Naive thymus-derived CD4-positive, alpha-beta T cell (primary cell): ENCODE data around the gene UFSP1. TPM values are rescaled to one million over a fixed set of nuclear protein-coding genes. Genes with fewer than 3 reads are reported as not detected.

Experiments
- ATAC-seq: fragments of 150-1000 bp; cut with Tn5 transposase; 2 replicates; pipeline ENCODE4 v1.10.0; 2021; ENCODE audit warnings: mild to moderate bottlenecking, moderate library complexity
- CTCF ChIA-PET: fragments of 350-600 bp; sonication (Branson Sonifier 250); formaldehyde crosslinking; loops from one replicate; lab custom pipeline; 2021; ENCODE audit warnings: antibody characterized with exemption; lab: Charles Lee
- POLR2A ChIA-PET: fragments of 350-600 bp; sonication (Branson Sonifier 250); formaldehyde crosslinking; loops from one replicate; lab custom pipeline; 2021; ENCODE audit warnings: antibody characterized with exemption, inconsistent platforms; lab: Charles Lee
- DNase-seq, 9 donors: peaks; one replicate each; pipeline versions ENCODE4 v3.0.0 to v3.0.0-alpha.2; 2020 to 2022; ENCODE audit warnings: mixed read lengths in 1 of 9
- H3K27ac ChIP-seq: one replicate; pipeline ENCODE4 v1.7.0; 2013; ENCODE audit warnings: mild to moderate bottlenecking, low read depth, low read length, moderate library complexity
- H3K27me3 ChIP-seq, 2 donors: one replicate each; pipeline ENCODE4 v1.7.0; 2013; ENCODE audit warnings: low read length in 2 of 2, mild to moderate bottlenecking in 2 of 2, moderate library complexity in 2 of 2; ENCODE audit not compliant: control insufficient read depth in 2 of 2, insufficient read depth in 2 of 2
- H3K36me3 ChIP-seq, 3 experiments: 1 replicate in 2 of 3; 2 replicates in 1 of 3; pipeline ENCODE4 v1.7.0; 2013; ENCODE audit warnings: low read length in 3 of 3, mild to moderate bottlenecking in 3 of 3, moderate library complexity in 1 of 3; ENCODE audit not compliant: insufficient read depth in 3 of 3, control insufficient read depth in 2 of 3
- H3K4me1 ChIP-seq, 2 donors: one replicate each; pipeline ENCODE4 v1.7.0; 2013; ENCODE audit warnings: low read length in 2 of 2, mild to moderate bottlenecking in 2 of 2, moderate library complexity in 1 of 2; ENCODE audit not compliant: control insufficient read depth in 2 of 2, insufficient read depth in 2 of 2
- H3K4me3 ChIP-seq: 2 replicates; pipeline ENCODE4 v1.7.0; 2013; ENCODE audit warnings: mild to moderate bottlenecking, low read length
- H3K9me3 ChIP-seq, 3 experiments: 1 replicate in 2 of 3; 2 replicates in 1 of 3; pipeline ENCODE4 v1.7.0; 2013; ENCODE audit warnings: low read length in 3 of 3; ENCODE audit not compliant: control insufficient read depth in 2 of 3
- H3K27ac Mint-ChIP-seq, 9 donors: one replicate each; pipeline ENCODE4 v1.8.0; 2020 to 2022; ENCODE audit warnings: mixed read lengths in 9 of 9, mild to moderate bottlenecking in 8 of 9, moderate library complexity in 5 of 9, inconsistent platforms in 2 of 9
- H3K27me3 Mint-ChIP-seq, 5 donors: one replicate each; pipeline ENCODE4 v1.8.0; 2021 to 2022; ENCODE audit warnings: mixed read lengths in 5 of 5, mild to moderate bottlenecking in 1 of 5
- H3K36me3 Mint-ChIP-seq, 5 donors: one replicate each; pipeline ENCODE4 v1.8.0; 2020 to 2022; ENCODE audit warnings: mixed read lengths in 5 of 5, mild to moderate bottlenecking in 3 of 5, inconsistent platforms in 1 of 5
- H3K4me1 Mint-ChIP-seq, 7 donors: one replicate each; pipeline ENCODE4 v1.8.0; 2020 to 2022; ENCODE audit warnings: mixed read lengths in 7 of 7, mild to moderate bottlenecking in 3 of 7, inconsistent platforms in 1 of 7
- H3K4me3 Mint-ChIP-seq, 10 donors: one replicate each; pipeline ENCODE4 v1.8.0; 2020 to 2022; ENCODE audit warnings: mild to moderate bottlenecking in 10 of 10, mixed read lengths in 10 of 10, moderate library complexity in 6 of 10, inconsistent platforms in 2 of 10
- H3K9me3 Mint-ChIP-seq, 11 donors: one replicate each; pipeline ENCODE4 v1.8.0; 2020 to 2022; ENCODE audit warnings: mixed read lengths in 11 of 11, mild to moderate bottlenecking in 4 of 11, inconsistent platforms in 1 of 11, moderate library complexity in 1 of 11
- intact Hi-C, 2 donors: fragments of 100-400 bp; cut with micrococcal nuclease; formaldehyde crosslinking; loops; one replicate each; pipeline ENCODE4 v1.15.1; 2023
- polyA plus RNA-seq, 2 donors: library from polyadenylated mRNA; unstranded; fragments of 300-500 nt; fragmentation: Illumina TruSeq; gene quantifications; one replicate each; pipeline ENCODE4 v1.2.3, GENCODE V29; 2021
- total RNA-seq, 6 experiments: library from RNA in 5 of 6; stranded (reverse) in 5 of 6; gene quantifications; 1 replicate in 5 of 6; 2 replicates in 1 of 6; pipeline ENCODE4 v1.2.3 and lab custom pipeline; 2021 to 2026

Gene UFSP1
- total and polyA plus RNA-seq, 7 experiments from 2014 or later: 0.99 to 11.1 (median 2.5) TPM

GRCh38 chr7:100890653-100891567 is 1.4 kb upstream of the UFSP1 start:
- intact Hi-C loops: loop anchor here in 1 of 2 donors (5.0 kb wide), 2 partner anchors 76 to 126 kb away; partner anchors contain the start of gene MUC12
- H3K4me1 ChIP-seq: peaks cover 31 to 39% of the 10 kb centered on the region in 2 donors
- peaks cover 14 to 24% (median 20%) of the 10 kb centered on the region in 5 donors for H3K36me3 Mint-ChIP-seq
- DNase-seq: no peak
- ChIA-PET POLR2A (interaction anchor here (1.2 to 7.3 kb wide), 4 partner anchors 14 to 194 kb away, joined by 4 to 161 read pairs (median 11); partner anchors contain the start of genes SLC12A9, SRRT and TRIM56), CTCF (interaction anchor here (0.6 to 1.2 kb wide), 2 partner anchors 40 to 194 kb away, joined by 3 read pairs; partner anchors contain the start of gene TRIM56)
- ATAC-seq: no peak
- H3K9me3 Mint-ChIP-seq: peaks cover 0 to 4% (median 0%) of the 10 kb centered on the region in 11 donors
- H3K36me3 ChIP-seq: peaks cover 0 to 16% (median 14%) of the 10 kb centered on the region in 3 experiments
- peak overlapping the region in 5 of 9 donors; percentile 30 to 95 (median 62) for H3K27ac Mint-ChIP-seq
- peaks cover 17 to 42% (median 24%) of the 10 kb centered on the region in 5 donors for H3K27me3 Mint-ChIP-seq
- H3K27ac ChIP-seq: no peak overlapping the region
- no peaks in the 10 kb centered on the region for H3K9me3 ChIP-seq
- peaks cover 32 to 43% (median 38%) of the 10 kb centered on the region in 7 donors for H3K4me1 Mint-ChIP-seq
- peaks cover under 1% of the 10 kb centered on the region in 2 donors for H3K27me3 ChIP-seq
- peak overlapping the region; percentile 80 to 90 (median 88) for H3K4me3 Mint-ChIP-seq
- peak overlapping the region; percentile 80 for H3K4me3 ChIP-seq

- no peaks in the 10 kb centered on the region for H3K9me3 ChIP-seq
- peak overlapping the region; percentile 88 for H3K27ac ChIP-seq
- Mint-ChIP-seq H3K36me3 (peaks cover 22 to 48% (median 34%) of the 10 kb centered on the region in 5 donors), H3K4me3 (peak overlapping the region; percentile 83 to 90 (median 88)), H3K9me3 (peaks cover 0 to 4% (median 0%) of the 10 kb centered on the region in 11 donors), H3K27ac (peak overlapping the region; percentile 90 to 98 (median 95)), H3K4me1 (peaks cover 32 to 48% (median 41%) of the 10 kb centered on the region in 7 donors), H3K27me3 (peaks cover 16 to 29% (median 17%) of the 10 kb centered on the region in 5 donors)
- POLR2A ChIA-PET: interaction anchor here (0.7 to 7.3 kb wide), 8 partner anchors 12 to 460 kb away, joined by 3 to 161 read pairs (median 4); partner anchors contain the start of genes FBXO24, LRCH4, SLC12A9 and SRRT
- ATAC-seq (no peak), DNase-seq (no peak)
- CTCF ChIA-PET: interaction anchor here (1.7 kb wide), 1 partner anchor 13 kb away, joined by 6 read pairs; the partner anchor contains the start of gene SRRT
- peak overlapping the region; percentile 73 for H3K4me3 ChIP-seq
- no peaks in the 10 kb centered on the region for H3K27me3 ChIP-seq
- peaks cover 31 to 48% of the 10 kb centered on the region in 2 donors for H3K4me1 ChIP-seq
- peaks cover 10 to 40% (median 22%) of the 10 kb centered on the region in 3 experiments for H3K36me3 ChIP-seq
- intact Hi-C loops: loop anchor here (2.0 to 5.0 kb wide), 6 partner anchors 36 to 460 kb away; partner anchors contain the start of genes FIS1 (in 1 of the 2), MEPCE (in 1 of the 2), MOSPD3 (in 1 of the 2) and SLC12A9 (in 1 of the 2)
These were observed 1.1 kb downstream of the UFSP1 start for GRCh38 chr7:100888291-100888987.

- Histone ChIP-seq H3K4me3 (peak overlapping the region; percentile 38), H3K27me3 (no peaks in the 10 kb centered on the region), H3K36me3 (peaks cover 16 to 48% (median 22%) of the 10 kb centered on the region in 3 experiments), H3K27ac (peak overlapping the region; percentile 88), H3K4me1 (peaks cover 31 to 48% of the 10 kb centered on the region in 2 donors), H3K9me3 (no peaks in the 10 kb centered on the region)
- Mint-ChIP-seq H3K4me1 (peaks cover 32 to 52% (median 46%) of the 10 kb centered on the region in 7 donors), H3K4me3 (peak overlapping the region; percentile 83 to 90 (median 88)), H3K27ac (peak overlapping the region; percentile 90 to 98 (median 95)), H3K9me3 (peaks cover 0 to 4% (median 0%) of the 10 kb centered on the region in 11 donors), H3K27me3 (peaks cover 12 to 24% (median 14%) of the 10 kb centered on the region in 5 donors), H3K36me3 (peaks cover 22 to 55% (median 41%) of the 10 kb centered on the region in 5 donors)
- ChIA-PET CTCF (interaction anchor here (0.5 to 1.7 kb wide), 2 partner anchors 13 to 396 kb away, joined by 3 to 6 read pairs; partner anchors contain the start of gene SRRT), POLR2A (interaction anchor here (0.9 to 7.3 kb wide), 9 partner anchors 11 to 969 kb away, joined by 3 to 161 read pairs (median 4); partner anchors contain the start of genes FBXO24, LRCH4, SLC12A9 and SRRT)
- ATAC-seq (peak; percentile 48), DNase-seq (peak in 8 of 9 donors; percentile 48 to 70 (median 61))
- intact Hi-C loops: loop anchor here (2.0 to 5.0 kb wide), 6 partner anchors 35 to 459 kb away; partner anchors contain the start of genes FIS1 (in 1 of the 2), MEPCE (in 1 of the 2), MOSPD3 (in 1 of the 2) and SLC12A9 (in 1 of the 2)
These were observed 1.8 kb downstream of the UFSP1 start for GRCh38 chr7:100887516-100888290.

GRCh38 chr7:100886936-100887515 is 2.5 kb downstream of the UFSP1 start:
- peaks cover 32 to 52% (median 46%) of the 10 kb centered on the region in 7 donors for H3K4me1 Mint-ChIP-seq
- peak overlapping the region; percentile 90 to 98 (median 95) for H3K27ac Mint-ChIP-seq
- H3K36me3 Mint-ChIP-seq: peaks cover 22 to 58% (median 41%) of the 10 kb centered on the region in 5 donors
- peaks cover 31 to 48% of the 10 kb centered on the region in 2 donors for H3K4me1 ChIP-seq
- H3K4me3 ChIP-seq: peak overlapping the region; percentile 38
- peak overlapping the region; percentile 83 to 90 (median 88) for H3K4me3 Mint-ChIP-seq
- intact Hi-C loops: loop anchor here (5.0 kb wide), 3 partner anchors 130 to 280 kb away; partner anchors contain the start of genes MOSPD3 (in 1 of the 2) and VGF (in 1 of the 2)
- no peaks in the 10 kb centered on the region for H3K9me3 ChIP-seq
- no peaks in the 10 kb centered on the region for H3K27me3 ChIP-seq
- CTCF ChIA-PET: interaction anchor here (0.5 to 1.7 kb wide), 2 partner anchors 12 to 397 kb away, joined by 3 to 6 read pairs; partner anchors contain the start of gene SRRT
- peaks cover 7 to 18% (median 8%) of the 10 kb centered on the region in 5 donors for H3K27me3 Mint-ChIP-seq
- H3K9me3 Mint-ChIP-seq: peaks cover 0 to 3% (median 0%) of the 10 kb centered on the region in 11 donors
- peak overlapping the region; percentile 88 for H3K27ac ChIP-seq
- H3K36me3 ChIP-seq: peaks cover 21 to 54% (median 22%) of the 10 kb centered on the region in 3 experiments
- POLR2A ChIA-PET: interaction anchor here (1.0 to 7.3 kb wide), 6 partner anchors 10 to 968 kb away, joined by 3 to 161 read pairs (median 4); partner anchors contain the start of genes SLC12A9, SRRT, TRIM4 and ZCWPW1
- no peak for ATAC-seq
- peak in 1 of 9 donors; percentile 26 for DNase-seq
